Activated CD4-positive, alpha-beta memory T cell treated with anti-CD3 and anti-CD28 coated beads for 36 hours (primary cell): ENCODE results near the gene ALG1L2. TPM values are rescaled to one million over a fixed set of nuclear protein-coding genes. Genes with fewer than 3 reads are reported as not detected.
A peak's percentile ranks its signal among the peaks of the same experiment; 100 is the strongest.
"Not testable (repeated sequence)": the region's sequence is repeated elsewhere in the genome, so short reads cannot be mapped to it uniquely, and the experiment has no call there.

Experiments
- CTCF ChIA-PET: fragments of 350-600 bp; sonication (Branson Sonifier 250); formaldehyde crosslinking; loops from one replicate; lab custom pipeline; 2021; ENCODE audit warnings: antibody characterized with exemption, inconsistent platforms; lab: Charles Lee
- POLR2A ChIA-PET: fragments of 350-600 bp; sonication (Branson Sonifier 250); formaldehyde crosslinking; loops from one replicate; lab custom pipeline; 2021; ENCODE audit warnings: antibody characterized with exemption; lab: Charles Lee
- DNase-seq: peaks from one replicate; pipeline ENCODE4 v3.0.0-alpha.2; 2020
- H3K27ac Mint-ChIP-seq: one replicate; pipeline ENCODE4 v1.8.0; 2021; ENCODE audit warnings: mixed read lengths
- H3K27me3 Mint-ChIP-seq: one replicate; pipeline ENCODE4 v1.8.0; 2021; ENCODE audit warnings: mixed read lengths
- H3K36me3 Mint-ChIP-seq: one replicate; pipeline ENCODE4 v1.8.0; 2021; ENCODE audit warnings: mixed read lengths
- H3K4me1 Mint-ChIP-seq: one replicate; pipeline ENCODE4 v1.8.0; 2021; ENCODE audit warnings: low read depth, mixed read lengths
- H3K4me3 Mint-ChIP-seq: one replicate; pipeline ENCODE4 v1.8.0; 2021; ENCODE audit warnings: mild to moderate bottlenecking, mixed read lengths
- H3K9me3 Mint-ChIP-seq: one replicate; pipeline ENCODE4 v1.8.0; 2021; ENCODE audit warnings: mixed read lengths
- intact Hi-C: fragments of 100-400 bp; cut with micrococcal nuclease; formaldehyde crosslinking; loops from one replicate; pipeline ENCODE4 v1.15.1; 2023
- total RNA-seq, 2 experiments: library from RNA; stranded (reverse); gene quantifications; one replicate each; pipeline ENCODE4 v1.2.3, GENCODE V29; 2021

The ALG1L2 gene
- total RNA-seq, 2 experiments from 2014 or later: not detected

GRCh38 chr3:130097096-130097495, 15.5 kb downstream of the ALG1L2 start:
- H3K36me3 Mint-ChIP-seq, H3K27me3 Mint-ChIP-seq, POLR2A ChIA-PET, H3K4me3 Mint-ChIP-seq, DNase-seq, H3K27ac Mint-ChIP-seq, H3K9me3 Mint-ChIP-seq: not testable (repeated sequence)
- H3K4me1 Mint-ChIP-seq: peaks cover 25% of the 10 kb centered on the region
- CTCF ChIA-PET: interaction anchor here (1.6 to 2.5 kb wide), 3 partner anchors 15 to 155 kb away, joined by 4 to 12 read pairs (median 10); no protein-coding TSS in a partner anchor
- intact Hi-C loops: loop anchor here (10.0 kb wide), 1 partner anchor 152 kb away; no protein-coding TSS in a partner anchor

DNA sequence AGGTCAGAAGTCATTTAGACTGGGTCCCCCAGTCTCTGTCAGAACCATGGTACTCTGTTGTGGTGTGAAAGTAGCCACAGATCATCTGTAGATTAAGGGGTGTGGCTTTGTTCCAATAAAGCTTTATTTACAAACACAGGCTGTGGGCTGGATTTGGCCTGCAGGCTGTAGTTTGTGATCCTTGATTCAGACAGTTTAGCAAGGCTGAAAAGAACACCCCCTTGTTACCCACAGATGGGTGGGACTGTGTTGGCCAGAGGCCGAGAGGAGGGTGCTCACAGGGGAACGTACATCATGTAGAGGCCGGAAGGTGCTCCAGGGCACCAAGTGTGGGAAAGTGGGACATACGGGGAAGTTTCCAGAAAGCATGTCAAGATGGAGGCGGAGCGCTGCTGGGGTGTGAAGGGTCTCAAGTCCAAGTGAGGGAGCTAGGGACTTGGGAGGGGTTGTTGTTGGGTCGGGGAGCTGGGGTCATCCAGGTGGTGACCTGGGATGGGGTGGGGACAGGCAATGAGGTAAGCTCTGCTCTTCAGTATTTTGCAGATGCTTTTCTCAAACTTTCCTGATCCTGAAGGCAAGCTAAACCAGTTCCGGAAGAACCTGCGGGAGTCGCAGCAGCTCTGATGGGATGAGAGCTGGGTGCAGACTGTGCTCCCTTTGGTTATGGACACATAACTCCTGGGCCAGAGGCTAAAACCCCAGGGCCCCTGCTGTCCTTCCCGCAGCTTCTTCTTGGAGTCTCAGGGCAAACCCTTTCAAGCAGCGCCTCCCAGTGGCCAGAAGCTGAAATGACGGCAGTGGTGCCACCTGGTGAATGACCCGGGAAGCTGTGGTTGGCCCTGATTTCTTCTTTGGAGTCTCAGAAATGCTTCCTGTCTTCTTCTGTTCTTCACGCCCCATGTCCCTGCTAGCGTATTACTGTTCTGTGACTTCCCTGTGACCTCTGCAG, 16.3 kb downstream of the ALG1L2 start:
- POLR2A ChIA-PET, DNase-seq, H3K9me3 Mint-ChIP-seq, H3K4me3 Mint-ChIP-seq, H3K36me3 Mint-ChIP-seq, H3K27me3 Mint-ChIP-seq, H3K27ac Mint-ChIP-seq: not testable (repeated sequence)
- intact Hi-C loops: loop anchor here (10.0 kb wide), 1 partner anchor 153 kb away; no protein-coding TSS in a partner anchor
- CTCF ChIA-PET: interaction anchor here (0.9 to 2.5 kb wide), 5 partner anchors 14 to 157 kb away, joined by 3 to 12 read pairs (median 4); no protein-coding TSS in a partner anchor
- peaks cover 24% of the 10 kb centered on the region for H3K4me1 Mint-ChIP-seq

DNA sequence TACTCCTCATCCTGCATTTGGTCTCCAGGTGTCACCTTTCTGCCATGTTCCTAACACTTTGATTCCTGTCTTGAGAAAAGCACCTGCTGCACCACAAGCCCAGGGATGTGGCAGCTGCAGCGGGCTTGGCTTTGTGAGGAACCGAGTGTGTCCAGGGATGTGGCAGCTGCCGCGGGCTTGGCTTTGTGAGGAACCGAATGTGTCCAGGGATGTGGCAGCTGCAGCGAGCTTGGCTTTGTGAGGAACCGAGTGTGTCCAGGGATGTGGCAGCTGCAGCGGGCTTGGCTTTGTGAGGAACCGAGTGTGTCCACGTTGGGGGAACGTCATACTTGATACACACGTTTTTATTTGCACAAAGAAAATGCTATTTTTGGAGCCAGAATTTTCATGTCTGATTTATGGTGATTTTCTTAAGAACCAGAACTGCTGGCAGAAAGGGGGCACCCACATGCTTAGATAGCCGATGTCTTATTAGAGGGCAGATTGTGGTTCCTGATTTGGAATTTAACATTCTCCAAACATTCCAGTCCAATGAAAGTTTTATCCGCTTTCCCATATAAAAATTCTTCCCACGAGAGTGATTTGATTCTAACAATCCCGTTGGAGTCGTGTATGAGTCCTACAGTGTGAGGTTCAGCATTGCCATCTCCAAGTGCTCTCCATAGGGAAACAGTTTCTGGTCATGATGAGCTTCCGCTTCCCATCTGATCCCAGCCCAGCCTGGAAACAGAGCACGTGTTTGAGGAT, 17.2 kb downstream of the ALG1L2 start:
- H3K9me3 Mint-ChIP-seq, H3K4me3 Mint-ChIP-seq, H3K27me3 Mint-ChIP-seq, H3K27ac Mint-ChIP-seq, POLR2A ChIA-PET, H3K36me3 Mint-ChIP-seq, DNase-seq: not testable (repeated sequence)
- CTCF ChIA-PET: interaction anchor here (1.1 to 1.6 kb wide), 2 partner anchors 72 to 158 kb away, joined by 4 to 12 read pairs; no protein-coding TSS in a partner anchor
- intact Hi-C loops: loop anchor here (10.0 kb wide), 1 partner anchor 154 kb away; no protein-coding TSS in a partner anchor
- peaks cover 16% of the 10 kb centered on the region for H3K4me1 Mint-ChIP-seq

- POLR2A ChIA-PET, H3K27me3 Mint-ChIP-seq, DNase-seq, intact Hi-C loops, H3K27ac Mint-ChIP-seq, H3K9me3 Mint-ChIP-seq, H3K4me1 Mint-ChIP-seq, H3K36me3 Mint-ChIP-seq, H3K4me3 Mint-ChIP-seq: not testable (repeated sequence)
- CTCF ChIA-PET: interaction anchor here (1.3 kb wide), 1 partner anchor 160 kb away, joined by 3 read pairs; no protein-coding TSS in a partner anchor
Measured at GRCh38 chr3:130102545-130102944, 20.9 kb downstream of the ALG1L2 start.

DNA sequence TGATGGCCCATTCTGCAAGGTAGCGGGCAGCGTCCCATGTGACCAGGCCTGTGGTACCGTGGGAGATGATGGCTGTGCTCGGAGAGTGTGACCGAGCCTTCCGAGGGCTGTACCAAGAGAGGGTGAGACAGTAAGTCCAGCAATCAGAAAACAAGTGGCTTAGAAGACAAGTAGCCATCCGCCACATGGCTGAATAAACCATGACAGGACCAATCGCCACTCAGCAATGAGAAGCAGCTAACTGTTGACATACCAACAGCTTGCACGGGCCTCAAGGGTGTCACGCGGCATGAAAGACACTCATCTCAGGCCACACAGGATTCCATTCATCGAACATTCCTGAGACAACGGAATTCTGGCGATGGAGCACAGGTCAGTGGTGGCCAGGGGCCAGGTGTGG, 22.6 kb downstream of the ALG1L2 start:
- H3K36me3 Mint-ChIP-seq, H3K27ac Mint-ChIP-seq, CTCF ChIA-PET, intact Hi-C loops, H3K9me3 Mint-ChIP-seq, POLR2A ChIA-PET, H3K27me3 Mint-ChIP-seq, H3K4me1 Mint-ChIP-seq, DNase-seq, H3K4me3 Mint-ChIP-seq: not testable (repeated sequence)

DNA sequence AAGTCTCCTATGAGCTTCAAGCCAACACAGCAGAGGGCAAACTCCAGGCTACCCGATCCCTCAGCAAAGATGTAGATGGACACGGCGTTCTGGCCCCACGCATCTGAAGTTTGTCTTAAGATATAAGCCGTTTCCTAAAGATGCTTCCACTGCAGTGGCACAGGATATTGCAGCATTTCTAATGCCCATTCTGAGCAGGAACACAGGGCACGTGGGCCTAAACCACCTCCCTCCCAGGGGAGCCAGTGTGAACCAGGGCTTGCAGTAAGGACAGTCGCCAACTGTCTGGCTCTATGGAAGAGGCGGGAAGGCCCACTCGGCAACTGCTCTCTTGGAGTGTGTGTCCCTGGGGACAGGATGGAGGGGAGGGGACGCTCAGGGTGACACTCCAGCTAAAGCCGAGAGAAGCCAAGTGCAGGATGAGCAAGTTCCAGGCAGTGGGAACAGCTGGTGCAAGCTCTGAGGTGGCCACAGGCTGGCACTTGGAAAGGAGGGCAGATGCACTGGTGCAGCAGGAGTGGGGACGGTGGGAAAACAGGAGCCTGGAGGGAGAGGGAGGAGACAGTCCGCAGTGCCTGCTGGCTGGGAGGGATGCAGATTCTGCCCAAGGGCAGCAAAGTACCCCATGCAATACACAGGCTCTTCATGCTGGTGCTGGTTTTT, 25.8 kb downstream of the ALG1L2 start:
- H3K9me3 Mint-ChIP-seq, POLR2A ChIA-PET, H3K27ac Mint-ChIP-seq, H3K4me3 Mint-ChIP-seq, H3K36me3 Mint-ChIP-seq, DNase-seq, H3K27me3 Mint-ChIP-seq, intact Hi-C loops: not testable (repeated sequence)
- peaks cover 16% of the 10 kb centered on the region for H3K4me1 Mint-ChIP-seq
- CTCF ChIA-PET: interaction anchor here (2.7 kb wide), 1 partner anchor 165 kb away, joined by 15 read pairs; no protein-coding TSS in a partner anchor

GRCh38 chr3:130108836-130109585, 27.4 kb downstream of the ALG1L2 start:
- POLR2A ChIA-PET, H3K4me3 Mint-ChIP-seq, H3K36me3 Mint-ChIP-seq, H3K27me3 Mint-ChIP-seq, intact Hi-C loops, H3K27ac Mint-ChIP-seq, DNase-seq, H3K9me3 Mint-ChIP-seq, CTCF ChIA-PET: not testable (repeated sequence)
- H3K4me1 Mint-ChIP-seq: peaks cover 20% of the 10 kb centered on the region

GRCh38 chr3:130110386-130111169, 28.9 kb downstream of the ALG1L2 start:
- intact Hi-C loops: loop anchor here (1.0 to 5.0 kb wide), 4 partner anchors 173 to 668 kb away; partner anchors contain the start of genes IFT122, PIK3R4 and TMCC1
- Mint-ChIP-seq H3K27ac (peak overlapping the region; percentile 96), H3K4me1 (peaks cover 20% of the 10 kb centered on the region), H3K4me3 (peak overlapping the region; percentile 89)
- POLR2A ChIA-PET, H3K9me3 Mint-ChIP-seq, H3K36me3 Mint-ChIP-seq, H3K27me3 Mint-ChIP-seq, CTCF ChIA-PET: not testable (repeated sequence)
- peak; percentile 25 for DNase-seq

GRCh38 chr3:130111185-130111864, 29.7 kb downstream of the ALG1L2 start:
- H3K4me3 Mint-ChIP-seq: peak overlapping the region; percentile 89
- no peaks in the 10 kb centered on the region for H3K9me3 Mint-ChIP-seq
- CTCF ChIA-PET: interaction anchor here (1.2 kb wide), 1 partner anchor 14 kb away, joined by 4 read pairs; no protein-coding TSS in a partner anchor
- H3K4me1 Mint-ChIP-seq: peaks cover 20% of the 10 kb centered on the region
- H3K36me3 Mint-ChIP-seq: no peaks in the 10 kb centered on the region
- no peaks in the 10 kb centered on the region for H3K27me3 Mint-ChIP-seq
- intact Hi-C loops: loop anchor here (1.0 to 5.0 kb wide), 4 partner anchors 174 to 669 kb away; partner anchors contain the start of genes IFT122, PIK3R4 and TMCC1
- POLR2A ChIA-PET: interaction anchor here (0.8 kb wide), 1 partner anchor 712 kb away, joined by 3 read pairs; no protein-coding TSS in a partner anchor
- peak; percentile 99 for DNase-seq
- H3K27ac Mint-ChIP-seq: peak overlapping the region; percentile 96
